NOMO-1 (cell line): ENCODE results near the gene TBC1D7.

Experiments used
- DNase-seq, 2 experiments: peaks; one replicate each; lab custom pipeline; 2025; ENCODE audit not compliant: unreplicated experiment in 2 of 2; lab: John Stamatoyannopoulos, UW

Gene TBC1D7

GRCh38 chr6:13273931-13274706 lies 54.2 kb downstream of the TBC1D7 start:
- DNase-seq: no peak

DNA sequence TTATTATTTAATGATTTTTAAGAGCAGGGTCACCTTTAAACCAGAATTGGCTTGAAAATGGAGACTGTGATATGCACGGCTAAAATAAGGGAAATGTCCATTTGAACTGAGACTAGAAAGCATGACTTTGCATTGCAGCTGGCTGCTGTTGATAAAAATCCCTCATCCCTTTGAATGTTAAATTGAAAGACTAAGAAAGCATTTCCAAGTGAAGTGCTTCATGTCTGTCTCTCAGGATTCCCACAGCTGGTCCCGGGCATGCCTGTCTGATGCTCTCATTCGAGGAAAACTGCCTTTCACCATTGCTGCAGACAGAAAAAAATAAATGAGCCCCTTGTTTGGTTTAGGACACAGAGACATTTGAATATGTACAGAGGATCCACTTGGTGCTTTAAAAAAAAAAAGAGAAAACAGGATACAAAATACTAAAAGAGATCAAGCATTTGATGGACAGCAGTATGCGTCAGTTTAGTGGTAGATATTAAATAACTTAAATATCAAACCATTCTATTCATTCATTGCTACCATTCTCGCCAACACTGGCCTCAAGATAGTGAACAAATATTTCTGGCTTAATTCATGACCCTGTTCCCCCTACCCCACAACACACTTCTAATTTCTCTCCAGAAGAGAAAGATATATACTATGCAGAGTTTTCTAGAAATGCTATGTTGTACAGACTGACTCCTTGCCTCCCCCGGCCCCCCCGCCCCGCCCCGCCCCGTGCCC lies 55.0 kb downstream of the TBC1D7 start:
- peak in 1 of 2 experiments; percentile 35 for DNase-seq

DNA sequence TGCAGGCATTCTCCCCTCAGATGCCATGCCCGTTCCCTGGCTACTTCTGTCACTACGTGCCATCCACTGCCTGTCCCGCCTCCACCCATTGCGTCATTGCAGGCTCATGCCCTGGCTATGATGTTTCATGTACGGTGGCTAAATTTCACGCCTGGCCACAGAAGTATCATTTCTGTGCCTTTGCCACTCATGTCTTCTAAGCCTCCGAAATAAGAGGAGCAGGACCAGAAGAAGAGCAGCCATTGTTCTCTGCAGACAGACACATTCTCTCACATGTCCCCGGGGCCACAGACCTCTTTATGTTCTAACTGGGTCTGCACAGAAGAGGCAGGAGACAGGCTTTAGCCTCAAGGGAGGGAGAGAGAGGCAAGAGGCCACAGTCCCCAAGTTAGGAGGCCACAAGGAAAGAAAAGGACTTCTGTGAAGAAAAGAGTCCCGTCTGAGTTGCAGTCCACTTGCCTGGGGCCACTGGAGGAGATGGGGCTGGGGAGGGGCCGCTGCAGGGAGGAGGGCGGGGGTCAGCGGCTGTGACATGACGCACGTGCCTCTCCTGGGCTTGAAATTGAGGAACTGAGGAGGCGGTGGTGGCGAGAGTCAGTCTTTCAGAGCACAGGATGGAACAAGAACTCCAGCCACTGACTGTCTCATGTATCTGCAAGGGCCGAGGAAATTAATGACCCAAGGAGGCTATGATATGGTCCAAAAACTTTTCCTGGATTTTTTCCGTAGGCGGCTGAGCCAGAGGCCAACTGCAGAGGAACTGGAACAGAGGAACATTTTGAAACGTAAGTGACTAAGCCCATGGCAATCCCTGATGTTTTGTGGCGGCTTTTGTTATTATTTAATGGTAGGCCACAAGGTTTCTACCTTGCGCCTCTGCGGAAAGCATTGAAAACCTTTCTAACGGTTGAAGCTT lies 55.9 kb downstream of the TBC1D7 start:
- peak; percentile 75 to 78 for DNase-seq

- DNase-seq: peak; percentile 32 to 50
These were observed 59.3 kb downstream of the TBC1D7 start for GRCh38 chr6:13268913-13269518.

GRCh38 chr6:13267142-13267651 lies 61.1 kb downstream of the TBC1D7 start:
- DNase-seq: no peak

DNA sequence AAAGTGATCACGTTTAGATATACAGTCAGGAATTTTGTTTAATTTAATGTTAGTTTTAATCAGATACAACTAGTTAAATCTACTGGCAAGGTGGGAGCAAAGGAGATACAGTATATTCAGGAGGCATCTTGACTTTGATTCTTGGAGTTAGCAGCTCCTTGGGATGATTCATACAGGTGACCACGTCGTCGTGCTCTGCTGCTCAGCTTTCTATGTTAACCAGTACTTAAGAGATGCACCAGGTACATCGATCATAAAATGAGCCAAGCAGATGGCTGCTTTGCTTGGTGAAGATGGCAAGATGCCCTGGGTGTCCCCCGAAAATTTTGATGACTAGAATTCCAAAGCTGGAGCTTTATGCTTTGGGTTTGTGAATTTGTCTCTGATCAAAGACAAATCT lies 64.7 kb downstream of the TBC1D7 start:
- DNase-seq: no peak

GRCh38 chr6:13262302-13263230 lies 65.8 kb downstream of the TBC1D7 start:
- peak in 1 of 2 experiments; percentile 25 for DNase-seq

DNA sequence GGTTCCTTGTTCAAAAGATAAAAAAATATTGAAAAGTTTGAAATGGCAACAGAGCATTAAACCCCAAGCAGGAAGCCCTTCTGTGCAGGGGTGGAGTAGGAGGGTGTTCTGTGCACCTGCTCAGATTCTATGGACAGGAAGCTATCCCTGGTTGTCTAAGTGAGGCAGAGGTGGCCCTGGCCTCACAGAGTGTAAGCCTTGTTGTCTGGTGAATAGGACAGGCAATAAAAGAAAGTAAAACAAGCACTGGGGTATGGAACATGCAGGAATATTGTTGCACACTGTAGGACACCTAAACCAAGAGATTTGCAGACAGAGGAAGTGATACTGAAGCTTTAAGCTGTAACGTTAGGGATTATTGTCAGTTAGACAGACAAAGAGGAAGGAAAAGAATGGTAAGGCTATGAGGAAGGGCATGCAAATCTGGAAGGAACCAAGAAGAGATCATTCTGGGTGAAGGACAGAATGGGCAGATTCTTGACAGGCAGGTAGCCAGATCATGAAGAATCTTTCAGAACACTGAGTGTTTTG lies 66.8 kb downstream of the TBC1D7 start:
- peak; percentile 79 to 97 for DNase-seq

DNA sequence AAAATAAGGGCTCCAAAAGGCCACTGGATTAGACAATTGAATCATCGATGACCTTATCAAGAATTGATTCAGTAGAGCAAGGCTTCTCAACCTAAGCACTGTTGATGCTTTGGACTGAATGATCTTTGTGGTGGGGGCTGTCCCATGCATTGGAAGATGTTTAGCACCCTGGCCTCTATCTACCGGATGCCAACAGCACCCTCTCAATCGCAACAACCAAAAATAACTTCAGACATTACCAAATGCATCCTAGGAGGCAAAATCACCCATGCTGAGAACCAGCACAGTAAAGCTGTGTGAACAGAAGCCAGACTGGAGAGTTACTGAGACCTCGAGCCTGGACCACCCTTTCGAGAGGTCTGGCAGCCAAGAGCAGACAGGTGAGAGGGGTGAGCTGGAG lies 67.5 kb downstream of the TBC1D7 start:
- DNase-seq: no peak

DNA sequence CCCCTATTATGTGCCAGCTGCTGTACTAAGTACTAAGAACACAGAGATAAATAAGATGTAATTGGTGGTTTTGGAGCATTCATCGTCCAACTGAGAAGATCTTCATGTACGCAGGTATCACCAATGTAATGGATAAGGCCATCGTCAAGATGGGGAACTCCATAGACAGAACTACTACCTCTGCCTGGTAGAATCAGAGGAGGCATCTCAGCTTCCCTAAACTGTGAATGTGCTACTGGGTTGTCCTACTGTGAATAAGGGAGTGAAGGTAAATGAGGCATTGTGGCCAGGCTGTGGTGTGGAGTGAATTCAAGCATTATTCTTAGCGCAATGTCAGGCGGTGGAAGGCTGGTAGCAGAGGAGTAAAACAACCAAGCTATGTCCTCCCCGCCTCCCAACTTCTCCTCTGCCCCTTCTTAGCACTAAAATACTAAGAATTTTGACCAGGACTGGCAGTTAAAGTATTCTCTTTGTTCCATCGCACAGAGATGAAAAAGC lies 68.2 kb downstream of the TBC1D7 start:
- no peak for DNase-seq

GRCh38 chr6:13259393-13259792 lies 68.9 kb downstream of the TBC1D7 start:
- DNase-seq: no peak

DNA sequence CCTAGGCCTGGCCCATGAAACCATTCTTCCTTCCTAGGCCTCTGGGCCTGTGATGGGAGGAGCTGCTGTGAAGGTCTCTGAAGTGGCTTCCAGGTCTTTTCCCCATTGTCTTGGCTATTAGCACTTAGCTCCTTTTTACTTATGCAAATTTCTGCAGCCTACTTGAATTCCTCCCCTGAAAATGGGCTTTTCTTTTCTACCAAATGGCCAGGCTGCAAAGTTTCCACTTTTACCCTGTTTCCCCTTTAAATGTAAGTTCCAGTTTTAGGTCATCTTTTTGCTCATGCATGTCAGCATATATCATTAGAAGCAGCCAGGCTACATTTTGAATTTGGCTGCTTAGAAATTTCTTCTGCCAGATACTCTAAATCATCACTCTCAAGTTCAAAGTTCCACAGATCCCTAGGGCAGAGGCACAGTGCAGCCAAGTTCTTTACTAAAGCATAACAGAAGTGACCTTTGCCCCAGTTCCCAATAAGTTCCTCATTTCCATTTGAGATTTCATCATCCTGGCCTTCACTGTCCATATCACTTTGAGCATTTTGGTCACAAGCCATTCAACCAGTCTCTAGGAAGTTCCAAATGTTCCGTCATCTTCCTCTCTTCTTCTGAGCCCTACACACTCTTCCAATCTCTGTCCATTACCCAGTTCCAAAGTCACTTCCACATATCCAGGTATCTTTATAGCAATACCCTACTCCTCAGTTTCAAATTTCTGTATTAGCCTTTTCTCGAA lies 71.9 kb downstream of the TBC1D7 start:
- peak; percentile 46 to 73 for DNase-seq
